Retinal pigment epithelial cell (primary cell): ENCODE results near the gene GMPR.

Experiments
- DNase-seq: peaks from one replicate; pipeline ENCODE4 v3.0.0-alpha.2; 2010; ENCODE audit warnings: low read depth
- H3K4me3 ChIP-seq: 2 replicates; pipeline ENCODE4 v1.5.1; 2011; ENCODE audit warnings: mild to moderate bottlenecking, low read length, control low read depth, moderate library complexity
- CTCF ChIP-seq: conservative IDR thresholded peaks from 2 replicates; pipeline ENCODE4 v1.5.1; 2011; ENCODE audit warnings: low read depth, low read length, control low read depth, inconsistent platforms

Gene GMPR

GRCh38 chr6:16238057-16238962 lies at the start of gene GMPR:
Gene GMPR, plus strand, starts transcription at chr6:16238587. Its CDS starts 107 bp downstream, at chr6:16238694.
- H3K4me3 ChIP-seq: peak within 1 kb of the TSS; percentile 68
- TF ChIP-seq CTCF: no peak
- no peak for DNase-seq

GRCh38 chr6:16190214-16190613 lies 48.2 kb upstream of the GMPR start:
- H3K4me3 ChIP-seq: no peak overlapping the region
- TF ChIP-seq CTCF: no peak
- DNase-seq: no peak

- no peak for DNase-seq
- no peak overlapping the region for H3K4me3 ChIP-seq
- TF ChIP-seq CTCF: no peak
Observed at GRCh38 chr6:16196260-16196983, 42.0 kb upstream of the GMPR start.

- no peak for TF ChIP-seq CTCF
- no peak overlapping the region for H3K4me3 ChIP-seq
- no peak for DNase-seq
Observed at GRCh38 chr6:16196984-16197546, 41.3 kb upstream of the GMPR start.

GRCh38 chr6:16198061-16198705 lies 40.2 kb upstream of the GMPR start:
- H3K4me3 ChIP-seq: no peak overlapping the region
- TF ChIP-seq CTCF: no peak
- DNase-seq: no peak

GRCh38 chr6:16199804-16200203 lies 38.6 kb upstream of the GMPR start:
- peak overlapping the region; percentile 41 for H3K4me3 ChIP-seq
- DNase-seq: no peak
- no peak for TF ChIP-seq CTCF
